Measurements from ENCODE around the gene NTRK3.

Gene NTRK3

DNA sequence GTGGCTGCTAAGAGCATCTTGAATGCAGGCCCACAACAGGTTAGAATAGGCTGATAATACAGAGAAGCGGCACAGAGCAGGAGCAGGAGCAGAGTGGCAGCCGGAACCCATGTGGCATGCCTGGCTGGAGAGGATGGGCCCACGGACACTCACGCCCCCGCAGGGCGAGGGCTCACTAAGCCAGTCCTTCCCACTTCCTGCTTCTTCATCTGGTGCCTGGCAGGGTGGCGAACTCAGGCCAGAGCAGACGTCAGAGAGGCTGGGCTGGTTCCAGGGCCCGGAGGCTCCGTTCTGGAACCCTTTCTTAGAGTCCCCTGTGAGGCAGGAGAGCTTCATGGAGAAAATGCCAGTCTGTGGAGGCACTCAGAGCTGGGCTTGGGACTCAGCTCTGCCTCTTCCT is 195.1 kb downstream of the NTRK3 start:
- TF ChIP-seq TAF1 (IDR thresholded peaks at IDR 0.05; ENCODE audit: borderline replicate concordance, insufficient read depth, low read length) (no peak), POLR2AphosphoS5 (IDR thresholded peaks at IDR 0.05; ENCODE audit: low read depth, low read length) (no peak), FOXP2 (optimal IDR thresholded peaks at IDR 0.05; ENCODE audit: borderline replicate concordance, extremely low read depth, extremely low read length, insufficient read depth) (no peak), SIN3A (IDR thresholded peaks at IDR 0.05; ENCODE audit: borderline replicate concordance, insufficient read depth, low read length) (no peak), REST (IDR thresholded peaks at IDR 0.05; ENCODE audit: insufficient read depth in 1 of 2, low read depth in 2 of 2, low read length in 2 of 2) (no peak)

DNA sequence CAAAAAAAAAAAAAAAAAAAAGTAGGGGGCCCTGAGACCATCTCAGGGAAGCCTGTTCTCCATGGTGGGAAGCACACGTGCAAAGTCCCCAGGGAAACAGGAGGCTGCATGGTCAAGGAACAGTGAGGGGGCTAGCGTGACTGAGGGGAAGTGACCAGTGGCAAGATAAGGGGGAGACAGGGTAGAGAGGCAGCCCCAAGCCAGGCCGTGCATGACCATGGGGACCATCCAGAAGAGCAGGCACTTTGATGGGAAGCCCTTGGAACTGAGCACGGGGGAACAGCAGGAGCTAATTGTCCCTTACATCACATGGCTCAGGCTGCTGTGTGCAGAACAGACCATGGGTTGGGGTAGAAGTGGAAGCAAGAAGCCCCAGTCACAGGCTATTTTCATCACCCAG is 196.2 kb downstream of the NTRK3 start:
- TF ChIP-seq REST (IDR thresholded peaks at IDR 0.05; ENCODE audit: insufficient read depth in 1 of 2, low read depth in 2 of 2, low read length in 2 of 2) (no peak), POLR2AphosphoS5 (IDR thresholded peaks at IDR 0.05; ENCODE audit: low read depth, low read length) (no peak), FOXP2 (optimal IDR thresholded peaks at IDR 0.05; ENCODE audit: borderline replicate concordance, extremely low read depth, extremely low read length, insufficient read depth) (no peak), SIN3A (IDR thresholded peaks at IDR 0.05; ENCODE audit: borderline replicate concordance, insufficient read depth, low read length) (no peak), TAF1 (IDR thresholded peaks at IDR 0.05; ENCODE audit: borderline replicate concordance, insufficient read depth, low read length) (no peak)

GRCh38 chr15:88057836-88058235 is 198.7 kb downstream of the NTRK3 start:
- TF ChIP-seq FOXP2 (optimal IDR thresholded peaks at IDR 0.05; ENCODE audit: borderline replicate concordance, extremely low read depth, extremely low read length, insufficient read depth) (no peak), REST (IDR thresholded peaks at IDR 0.05; ENCODE audit: insufficient read depth in 1 of 2, low read depth in 2 of 2, low read length in 2 of 2) (no peak), POLR2AphosphoS5 (IDR thresholded peaks at IDR 0.05; ENCODE audit: low read depth, low read length) (no peak), SIN3A (IDR thresholded peaks at IDR 0.05; ENCODE audit: borderline replicate concordance, insufficient read depth, low read length) (no peak), TAF1 (IDR thresholded peaks at IDR 0.05; ENCODE audit: borderline replicate concordance, insufficient read depth, low read length) (no peak)

DNA sequence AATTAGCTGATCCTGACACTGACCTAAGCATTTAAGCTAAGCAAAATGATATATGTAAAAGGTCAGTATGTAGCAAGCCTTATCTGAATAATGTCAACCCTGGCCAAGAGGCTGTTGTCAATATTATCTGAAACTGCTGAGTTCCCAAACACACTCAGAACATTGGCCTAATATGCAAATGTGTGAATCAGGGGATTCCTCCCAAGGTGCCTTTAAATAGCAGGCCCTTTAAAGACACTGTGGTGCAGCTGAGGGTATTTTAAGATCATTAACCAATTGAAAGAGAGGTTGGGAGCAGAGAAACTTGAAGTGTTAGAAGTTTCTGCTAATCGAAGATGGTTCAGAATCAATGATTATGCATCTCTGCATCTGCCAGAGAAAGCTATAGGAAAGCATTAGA is 207.0 kb downstream of the NTRK3 start:
- TF ChIP-seq REST (IDR thresholded peaks at IDR 0.05; ENCODE audit: insufficient read depth in 1 of 2, low read depth in 2 of 2, low read length in 2 of 2) = no peak
- TF ChIP-seq TAF1 (IDR thresholded peaks at IDR 0.05; ENCODE audit: borderline replicate concordance, insufficient read depth, low read length) = no peak
- TF ChIP-seq SIN3A (IDR thresholded peaks at IDR 0.05; ENCODE audit: borderline replicate concordance, insufficient read depth, low read length) = no peak
- no peak for TF ChIP-seq FOXP2 (optimal IDR thresholded peaks at IDR 0.05; ENCODE audit: borderline replicate concordance, extremely low read depth, extremely low read length, insufficient read depth)
- no peak for TF ChIP-seq POLR2AphosphoS5 (IDR thresholded peaks at IDR 0.05; ENCODE audit: low read depth, low read length)

- TF ChIP-seq FOXP2 (optimal IDR thresholded peaks at IDR 0.05; ENCODE audit: borderline replicate concordance, extremely low read depth, extremely low read length, insufficient read depth) (no peak), POLR2AphosphoS5 (IDR thresholded peaks at IDR 0.05; ENCODE audit: low read depth, low read length) (no peak), TAF1 (IDR thresholded peaks at IDR 0.05; ENCODE audit: borderline replicate concordance, insufficient read depth, low read length) (no peak)
Observed at GRCh38 chr15:88048755-88049154, 207.8 kb downstream of the NTRK3 start.

Measured in PFSK-1 (cell line).